ENCODE results near the gene MTHFD2L.

GRCh38 chr4:74181219-74181618, 23.3 kb downstream of the MTHFD2L start:
- TF ChIP-seq EZH2 (IDR thresholded peaks at IDR 0.05) (no peak), POLR2AphosphoS5 (IDR thresholded peaks at IDR 0.05; ENCODE audit: borderline replicate concordance, low read depth, low read length) (no peak), FOXP2 (optimal IDR thresholded peaks at IDR 0.05; ENCODE audit: control extremely low read depth, extremely low read length, insufficient read depth) (no peak)
